Gastrocnemius medialis (tissue), 4 donors: ENCODE measurements around the gene SUB1. TPM values are rescaled to one million over a fixed set of nuclear protein-coding genes. Genes with fewer than 3 reads are reported as not detected.

Experiments used
- ATAC-seq, 2 donors: fragments of 150-250 bp; one replicate each; pipeline ENCODE4 v1.9.1; 2016
- DNase-seq, 2 donors: peaks; one replicate each; pipeline ENCODE4 v3.0.0-alpha.2; 2019
- H3K27ac ChIP-seq, 4 donors: fragments of 200-600 bp; sonication (generic); 1 replicate in 1 of 4; 2 replicates in 3 of 4; pipeline ENCODE4 v1.5.1; 2016 to 2018; ENCODE audit warnings: mild to moderate bottlenecking in 2 of 4, moderate library complexity in 1 of 4
- H3K27me3 ChIP-seq, 3 donors: fragments of 200-600 bp; sonication (generic) in 2 of 3; 1 replicate in 1 of 3; 2 replicates in 2 of 3; pipeline versions ENCODE4 v1.5.1 to v1.6.0; 2016 to 2019; ENCODE audit warnings: mild to moderate bottlenecking in 1 of 3, moderate library complexity in 1 of 3
- H3K36me3 ChIP-seq, 2 donors: fragments of 200-600 bp; sonication (generic) in 1 of 2; one replicate each; pipeline ENCODE4 v1.5.1; 2017 to 2018
- H3K4me1 ChIP-seq, 2 donors: fragments of 200-600 bp; sonication (generic) in 1 of 2; one replicate each; pipeline ENCODE4 v1.5.1; 2016 to 2017; ENCODE audit warnings: mild to moderate bottlenecking in 2 of 2
- H3K4me3 ChIP-seq, 4 donors: fragments of 200-600 bp; sonication (generic) in 3 of 4; 1 replicate in 1 of 4; 2 replicates in 3 of 4; pipeline ENCODE4 v1.5.1; 2016 to 2019; ENCODE audit warnings: mild to moderate bottlenecking in 2 of 4
- H3K9me3 ChIP-seq, 3 donors: fragments of 200-600 bp; sonication (generic) in 2 of 3; 1 replicate in 1 of 3; 2 replicates in 2 of 3; pipeline ENCODE4 v1.5.1; 2016 to 2019
- CTCF ChIP-seq, 5 experiments: fragments of 450-650 bp in 3 of 5; fragments of 200-600 bp in 2 of 5; sonication (generic) in 2 of 5; IDR thresholded peaks in 4 of 5; conservative IDR thresholded peaks in 1 of 5; 1 replicate in 4 of 5; 2 replicates in 1 of 5; pipeline ENCODE4 v1.5.1; 2016 to 2019; ENCODE audit warnings: antibody characterized with exemption in 5 of 5, mild to moderate bottlenecking in 3 of 5, moderate library complexity in 3 of 5
- POLR2A ChIP-seq, 2 donors: fragments of 450-650 bp; IDR thresholded peaks; one replicate each; pipeline ENCODE4 v1.6.1; 2017; ENCODE audit warnings: antibody characterized with exemption in 2 of 2, mild to moderate bottlenecking in 2 of 2, moderate library complexity in 2 of 2
- in situ Hi-C, 4 donors: fragments of 200-750 bp; cut with MboI; loops; one replicate each; pipeline versions ENCODE4 v1.15.0 to v1.8.0; 2017; ENCODE audit warnings: low sequenced_read_pairs in 4 of 4
- intact Hi-C: fragments of 100-400 bp; cut with DNase I; formaldehyde crosslinking; loops from one replicate; pipeline ENCODE4 v1.15.1; 2023; ENCODE audit warnings: low total_unique reads
- total RNA-seq, 4 donors: library from RNA; depleted of rRNA; stranded (reverse); fragments of >200 nt; gene quantifications; one replicate each; pipeline versions ENCODE4 v1.1.0 to v1.2.3, GENCODE V29; 2016

The SUB1 gene
- total RNA-seq, 4 donors from 2014 or later = 82.6 to 162 (median 100) TPM

- Histone ChIP-seq H3K27me3 (no peaks in the 10 kb centered on the region), H3K4me1 (peaks cover 12 to 20% of the 10 kb centered on the region in 2 donors), H3K9me3 (no peaks in the 10 kb centered on the region), H3K4me3 (no peak overlapping the region), H3K36me3 (peaks cover 0 to 62% of the 10 kb centered on the region in 2 donors), H3K27ac (peak overlapping the region in 2 of 4 donors; percentile 7 to 13)
- intact Hi-C loops (no loop called here), in situ Hi-C loops (loop anchor here in 3 of 4 donors (25.0 kb wide), 4 partner anchors 360 to 1060 kb away; partner anchors contain the start of genes C5orf22 (in 1 of the 3), DROSHA (in 1 of the 3), GOLPH3 (in 1 of the 3) and TARS1 (in 1 of the 3))
- ATAC-seq (no peak), DNase-seq (no peak)
- TF ChIP-seq CTCF (IDR thresholded peaks at IDR 0.05 in 4 of 5, conservative IDR thresholded peaks at IDR 0.05 in 1 of 5) = no peak
- TF ChIP-seq POLR2A (IDR thresholded peaks at IDR 0.05) = no peak
These were observed 11.8 kb downstream of the SUB1 start for GRCh38 chr5:32597041-32597629.

- Histone ChIP-seq H3K27me3 (no peaks in the 10 kb centered on the region), H3K4me3 (no peak overlapping the region), H3K27ac (no peak overlapping the region), H3K36me3 (peaks cover 0 to 49% of the 10 kb centered on the region in 2 donors), H3K4me1 (peaks cover 12 to 20% of the 10 kb centered on the region in 2 donors), H3K9me3 (no peaks in the 10 kb centered on the region)
- ATAC-seq = no peak
- intact Hi-C loops = no loop called here
- TF ChIP-seq POLR2A (IDR thresholded peaks at IDR 0.05) (no peak), CTCF (IDR thresholded peaks at IDR 0.05 in 4 of 5, conservative IDR thresholded peaks at IDR 0.05 in 1 of 5) (no peak)
- DNase-seq = no peak
- in situ Hi-C loops = loop anchor here in 3 of 4 donors (25.0 kb wide), 4 partner anchors 361 to 1061 kb away; partner anchors contain the start of genes C5orf22 (in 1 of the 3), DROSHA (in 1 of the 3), GOLPH3 (in 1 of the 3) and TARS1 (in 1 of the 3)
These were observed 13.0 kb downstream of the SUB1 start for GRCh38 chr5:32598260-32598937.

GRCh38 chr5:32598997-32599549 is 13.7 kb downstream of the SUB1 start:
- peak overlapping the region; percentile 27 to 57 (median 46) for H3K27ac ChIP-seq
- in situ Hi-C loops = loop anchor here in 3 of 4 donors (25.0 kb wide), 4 partner anchors 362 to 1062 kb away; partner anchors contain the start of genes C5orf22 (in 1 of the 3), DROSHA (in 1 of the 3), GOLPH3 (in 1 of the 3) and TARS1 (in 1 of the 3)
- no peaks in the 10 kb centered on the region for H3K9me3 ChIP-seq
- DNase-seq = no peak
- H3K4me3 ChIP-seq = no peak overlapping the region
- no peaks in the 10 kb centered on the region for H3K27me3 ChIP-seq
- peaks cover 0 to 42% of the 10 kb centered on the region in 2 donors for H3K36me3 ChIP-seq
- H3K4me1 ChIP-seq = peaks cover 12 to 20% of the 10 kb centered on the region in 2 donors
- intact Hi-C loops = no loop called here
- ATAC-seq = no peak
- no peak for TF ChIP-seq POLR2A (IDR thresholded peaks at IDR 0.05)
- no peak for TF ChIP-seq CTCF (IDR thresholded peaks at IDR 0.05 in 4 of 5, conservative IDR thresholded peaks at IDR 0.05 in 1 of 5)

GRCh38 chr5:32600054-32600622 is 14.8 kb downstream of the SUB1 start:
- peaks cover 12 to 20% of the 10 kb centered on the region in 2 donors for H3K4me1 ChIP-seq
- in situ Hi-C loops = loop anchor here in 1 of 4 donors (25.0 kb wide), 1 partner anchor 363 kb away; no protein-coding TSS in a partner anchor

More at GRCh38 chr5:32600054-32600622, 14.8 kb downstream of the SUB1 start:
- Histone ChIP-seq H3K4me3 (no peak overlapping the region), H3K9me3 (no peaks in the 10 kb centered on the region), H3K36me3 (peaks cover 0 to 32% of the 10 kb centered on the region in 2 donors), H3K27ac (peak overlapping the region; percentile 27 to 57 (median 46)), H3K27me3 (no peaks in the 10 kb centered on the region)
- intact Hi-C loops = no loop called here
- no peak for DNase-seq
- ATAC-seq = peak; percentile 66 to 84
- TF ChIP-seq POLR2A (IDR thresholded peaks at IDR 0.05) (no peak), CTCF (IDR thresholded peaks at IDR 0.05 in 4 of 5, conservative IDR thresholded peaks at IDR 0.05 in 1 of 5) (no peak)
